Lower lobe of right lung (tissue), 2 donors: Measurements from ENCODE around the gene ROS1. TPM values are rescaled to one million over a fixed set of nuclear protein-coding genes. Genes with fewer than 3 reads are reported as not detected.
A peak's percentile ranks its signal among the peaks of the same experiment; 100 is the strongest.
"Not testable (repeated sequence)": the region's sequence is repeated elsewhere in the genome, so short reads cannot be mapped to it uniquely, and the experiment has no call there.

Experiments
- ATAC-seq, 2 donors: fragments of 200-7000 bp; cut with Tn5 transposase; one replicate each; pipeline ENCODE4 v1.9.1; 2020 to 2022; ENCODE audit warnings: mild to moderate bottlenecking in 2 of 2, moderate library complexity in 2 of 2
- DNase-seq: peaks from one replicate; pipeline ENCODE4 v3.0.0-alpha.2; 2020
- H3K27ac ChIP-seq: fragments of 200-600 bp; one replicate; pipeline ENCODE4 v1.8.0; 2022
- H3K27me3 ChIP-seq: fragments of 200-600 bp; one replicate; pipeline ENCODE4 v1.8.0; 2022; ENCODE audit warnings: low read depth
- H3K36me3 ChIP-seq: fragments of 200-600 bp; one replicate; pipeline ENCODE4 v1.8.0; 2022; ENCODE audit warnings: mild to moderate bottlenecking
- H3K4me1 ChIP-seq: fragments of 200-600 bp; one replicate; pipeline ENCODE4 v1.8.0; 2022
- H3K4me3 ChIP-seq: fragments of 200-600 bp; one replicate; pipeline ENCODE4 v1.8.0; 2022; ENCODE audit warnings: mild to moderate bottlenecking
- H3K9me3 ChIP-seq: fragments of 200-600 bp; one replicate; pipeline ENCODE4 v1.8.0; 2022
- intact Hi-C: fragments of 100-400 bp; cut with DNase I; formaldehyde crosslinking; loops from one replicate; pipeline ENCODE4 v1.11.0; 2022
- total RNA-seq: library from RNA; stranded (reverse); fragmentation: NEBNext Ultra II Directional; extraction: Animal tissue kit (Norgen Biotek cat#: 25700); gene quantifications from one replicate; pipeline ENCODE4 v1.2.1, GENCODE V29; 2021
- TF ChIP-seq, protein P1 (sequence below): fragments of 200-600 bp; IDR thresholded peaks from one replicate; pipeline ENCODE4 v1.8.0; 2022; ENCODE audit warnings: antibody characterized with exemption, mild to moderate bottlenecking
- donor health status: DM: no; HTN: yes; CAD: no; lungs with severe emphysema.

The ROS1 gene
- total RNA-seq, 1 donor from 2014 or later = 151 TPM

DNA sequence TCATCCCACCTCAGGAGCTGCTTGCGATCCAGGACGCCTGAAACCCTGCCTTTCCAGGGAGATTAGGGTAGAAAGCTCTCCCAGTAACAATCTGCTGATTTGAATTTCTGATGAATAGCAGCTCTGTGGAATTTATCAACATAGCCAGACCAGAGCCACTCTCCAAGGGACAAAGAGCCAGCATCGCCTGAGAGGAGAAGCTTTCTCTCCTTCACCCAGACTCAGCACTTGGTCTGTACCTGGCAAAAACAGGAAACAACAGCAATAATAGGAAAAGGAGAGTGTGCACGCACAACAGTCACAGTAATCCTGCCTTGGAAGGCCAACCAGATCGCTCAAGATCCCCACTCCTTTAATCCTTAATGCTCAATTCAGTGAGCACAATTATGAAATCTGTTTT, 22.3 kb upstream of the ROS1 start:
- H3K4me3 ChIP-seq = no peak overlapping the region
- peaks cover 27% of the 10 kb centered on the region for H3K4me1 ChIP-seq
- peaks cover 3% of the 10 kb centered on the region for H3K27me3 ChIP-seq
- TF ChIP-seq, protein P1, sequence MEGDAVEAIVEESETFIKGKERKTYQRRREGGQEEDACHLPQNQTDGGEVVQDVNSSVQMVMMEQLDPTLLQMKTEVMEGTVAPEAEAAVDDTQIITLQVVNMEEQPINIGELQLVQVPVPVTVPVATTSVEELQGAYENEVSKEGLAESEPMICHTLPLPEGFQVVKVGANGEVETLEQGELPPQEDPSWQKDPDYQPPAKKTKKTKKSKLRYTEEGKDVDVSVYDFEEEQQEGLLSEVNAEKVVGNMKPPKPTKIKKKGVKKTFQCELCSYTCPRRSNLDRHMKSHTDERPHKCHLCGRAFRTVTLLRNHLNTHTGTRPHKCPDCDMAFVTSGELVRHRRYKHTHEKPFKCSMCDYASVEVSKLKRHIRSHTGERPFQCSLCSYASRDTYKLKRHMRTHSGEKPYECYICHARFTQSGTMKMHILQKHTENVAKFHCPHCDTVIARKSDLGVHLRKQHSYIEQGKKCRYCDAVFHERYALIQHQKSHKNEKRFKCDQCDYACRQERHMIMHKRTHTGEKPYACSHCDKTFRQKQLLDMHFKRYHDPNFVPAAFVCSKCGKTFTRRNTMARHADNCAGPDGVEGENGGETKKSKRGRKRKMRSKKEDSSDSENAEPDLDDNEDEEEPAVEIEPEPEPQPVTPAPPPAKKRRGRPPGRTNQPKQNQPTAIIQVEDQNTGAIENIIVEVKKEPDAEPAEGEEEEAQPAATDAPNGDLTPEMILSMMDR = no peak
- no peaks in the 10 kb centered on the region for H3K9me3 ChIP-seq
- intact Hi-C loops = no loop called here
- H3K36me3 ChIP-seq = no peaks in the 10 kb centered on the region
- no peak for ATAC-seq
- H3K27ac ChIP-seq = no peak overlapping the region
- no peak for DNase-seq

DNA sequence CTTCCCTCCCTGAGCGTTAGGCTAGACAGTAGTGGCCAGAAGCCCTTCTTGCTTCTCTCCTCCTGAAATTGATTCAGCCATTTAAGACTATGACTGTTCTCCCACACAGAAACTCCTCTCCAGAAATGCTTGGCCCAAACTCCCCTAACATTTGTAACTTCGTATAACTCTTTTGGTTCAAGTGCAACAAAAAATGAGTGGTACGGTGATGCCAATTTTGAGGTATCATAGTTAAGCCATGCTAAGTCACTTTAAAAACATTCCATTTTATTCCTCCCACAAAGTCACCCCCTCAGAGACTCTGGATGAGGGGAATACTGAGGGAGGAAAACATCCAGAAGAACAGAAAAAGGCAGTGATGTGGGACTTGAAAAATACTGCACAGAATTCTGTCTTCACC, 21.1 kb upstream of the ROS1 start:
- H3K27me3 ChIP-seq = peaks cover 3% of the 10 kb centered on the region
- H3K4me1 ChIP-seq = peaks cover 27% of the 10 kb centered on the region
- no peaks in the 10 kb centered on the region for H3K36me3 ChIP-seq
- TF ChIP-seq, protein P1 = no peak
- no peaks in the 10 kb centered on the region for H3K9me3 ChIP-seq
- no peak for ATAC-seq
- H3K4me3 ChIP-seq = no peak overlapping the region
- H3K27ac ChIP-seq = no peak overlapping the region
- no peak for DNase-seq
- intact Hi-C loops = no loop called here

DNA sequence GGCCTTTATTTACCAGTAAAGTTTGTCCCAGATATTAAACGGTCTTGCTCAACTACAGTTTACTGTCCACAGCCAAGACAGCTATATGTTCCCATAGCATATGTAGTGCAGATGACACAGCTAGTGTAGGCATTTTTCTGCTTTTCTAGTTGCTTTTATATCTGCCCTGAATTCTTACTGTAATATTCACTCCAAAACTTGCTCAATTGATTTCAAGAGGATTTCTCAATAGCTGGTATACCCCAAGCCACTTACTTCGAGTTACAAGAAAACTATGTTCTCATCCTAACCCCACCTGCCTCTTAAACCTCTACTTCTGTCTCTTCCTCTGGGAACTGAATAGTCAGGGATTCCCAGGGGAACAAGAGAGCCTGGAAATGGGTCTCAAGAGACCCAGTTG, 18.9 kb upstream of the ROS1 start:
- Histone ChIP-seq H3K4me1 (peaks cover 13% of the 10 kb centered on the region), H3K27ac (peak overlapping the region; percentile 25), H3K9me3 (no peaks in the 10 kb centered on the region), H3K27me3 (peaks cover 3% of the 10 kb centered on the region), H3K4me3 (no peak overlapping the region), H3K36me3 (no peaks in the 10 kb centered on the region)
- no peak for DNase-seq
- peak; percentile 40 to 51 for ATAC-seq
- TF ChIP-seq, protein P1 = no peak
- intact Hi-C loops = no loop called here

DNA sequence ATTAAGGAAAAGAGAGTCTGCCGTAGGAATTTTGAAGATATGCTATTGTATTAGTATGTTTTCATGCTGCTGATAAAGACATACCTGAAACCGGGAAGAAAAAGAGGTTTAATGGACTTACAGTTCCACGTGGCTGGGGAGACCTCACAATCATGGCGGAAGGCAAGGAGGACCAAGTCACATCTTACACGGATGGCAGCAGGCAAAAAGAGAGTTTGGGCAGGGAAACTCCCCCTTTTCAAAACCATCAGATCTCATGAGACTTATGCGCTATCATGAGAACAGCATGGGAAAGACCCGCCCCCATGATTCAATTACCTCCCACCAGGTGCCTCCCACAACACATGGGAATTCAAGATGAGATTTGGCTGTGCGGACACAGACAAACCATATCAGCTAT, 16.6 kb upstream of the ROS1 start:
- peak in 1 of 2 donors; percentile 12 for ATAC-seq
- DNase-seq, H3K4me1 ChIP-seq, intact Hi-C loops, H3K36me3 ChIP-seq, H3K4me3 ChIP-seq, H3K27me3 ChIP-seq, H3K27ac ChIP-seq, H3K9me3 ChIP-seq: not testable (repeated sequence)

DNA sequence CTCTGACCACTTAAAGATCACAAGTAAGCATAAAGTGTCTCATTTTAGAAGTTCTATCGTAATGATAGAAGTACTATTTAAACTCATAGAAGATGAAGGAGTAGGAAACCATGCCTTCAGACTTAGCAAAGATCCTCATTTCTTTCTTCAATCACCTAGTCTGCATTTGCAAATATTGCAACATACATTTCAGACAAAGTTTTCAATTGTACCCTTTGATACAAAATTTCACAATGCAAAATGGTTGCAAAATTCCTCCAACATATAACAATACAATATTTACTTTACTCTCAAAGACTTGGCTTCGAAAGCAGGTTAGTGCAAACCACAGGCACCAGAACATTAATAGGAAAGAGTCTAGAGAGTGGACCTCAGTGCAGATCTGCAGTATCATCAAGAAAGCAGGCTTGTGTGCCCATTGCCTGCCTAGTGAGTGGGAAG, 16.1 kb upstream of the ROS1 start:
- peak overlapping the region; percentile 19 for H3K27ac ChIP-seq

DNA sequence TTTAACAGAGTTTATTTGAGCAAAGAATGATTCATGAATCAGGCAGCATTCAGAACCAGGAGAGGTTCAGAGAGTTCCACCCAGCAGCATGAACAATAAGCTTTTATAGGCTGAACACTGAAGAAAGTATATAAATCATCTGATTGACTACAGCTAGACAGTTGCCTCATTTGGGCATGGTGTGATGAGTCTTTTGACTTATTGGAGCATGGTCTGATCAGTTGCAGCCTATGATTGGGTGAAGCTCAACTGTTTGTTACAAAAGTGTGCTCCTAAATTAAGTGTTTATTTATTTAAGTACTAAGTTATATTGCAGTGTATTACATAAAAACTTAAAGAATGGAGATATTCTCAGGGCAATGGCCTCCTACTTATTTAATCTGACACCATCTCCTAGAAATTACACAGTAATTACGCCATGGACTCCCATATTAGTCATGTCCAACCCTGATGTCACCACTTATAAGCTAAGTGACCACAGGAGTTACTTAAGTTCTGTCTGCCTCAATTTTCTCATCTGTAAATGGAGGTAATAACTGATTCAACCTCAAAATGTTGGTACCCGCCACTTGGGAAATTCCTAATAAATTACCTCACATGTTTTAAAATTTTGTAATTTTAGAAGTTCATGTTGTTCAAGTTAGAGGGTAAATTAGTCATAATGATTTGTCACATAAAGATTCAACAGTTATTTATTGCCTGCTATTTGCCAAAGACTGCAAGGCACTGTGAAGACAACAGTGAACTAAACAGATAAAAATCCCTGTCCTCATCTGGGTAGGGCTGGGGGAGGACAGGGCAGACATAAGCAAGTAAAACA, 15.2 kb upstream of the ROS1 start:
- H3K9me3 ChIP-seq = no peaks in the 10 kb centered on the region
- H3K4me3 ChIP-seq = no peak overlapping the region
- H3K4me1 ChIP-seq = peaks cover 5% of the 10 kb centered on the region
- no peak for DNase-seq
- H3K27ac ChIP-seq = peak overlapping the region; percentile 19
- no peaks in the 10 kb centered on the region for H3K36me3 ChIP-seq
- peaks cover 3% of the 10 kb centered on the region for H3K27me3 ChIP-seq
- ATAC-seq = peak; percentile 54
- TF ChIP-seq, protein P1 = no peak
- intact Hi-C loops = no loop called here

More for the DNA sequence above, 16.1 kb upstream of the ROS1 start:
- H3K36me3 ChIP-seq = no peaks in the 10 kb centered on the region
- DNase-seq = no peak
- H3K27me3 ChIP-seq = peaks cover 3% of the 10 kb centered on the region
- peak; percentile 81 to 86 for ATAC-seq
- no peaks in the 10 kb centered on the region for H3K9me3 ChIP-seq
- peaks cover 5% of the 10 kb centered on the region for H3K4me1 ChIP-seq
- intact Hi-C loops = no loop called here
- TF ChIP-seq, protein P1 = no peak
- H3K4me3 ChIP-seq = no peak overlapping the region
